ENCODE results near the gene PAPOLB. TPM values are rescaled to one million over a fixed set of nuclear protein-coding genes. Genes with fewer than 3 reads are reported as not detected.

The PAPOLB gene
- total and polyA plus RNA-seq, 2 of the 8 experiments (the other 6 are each of a cell fraction or from before 2014, with no cell fraction given) = 0.02 to 0.15 TPM

DNA sequence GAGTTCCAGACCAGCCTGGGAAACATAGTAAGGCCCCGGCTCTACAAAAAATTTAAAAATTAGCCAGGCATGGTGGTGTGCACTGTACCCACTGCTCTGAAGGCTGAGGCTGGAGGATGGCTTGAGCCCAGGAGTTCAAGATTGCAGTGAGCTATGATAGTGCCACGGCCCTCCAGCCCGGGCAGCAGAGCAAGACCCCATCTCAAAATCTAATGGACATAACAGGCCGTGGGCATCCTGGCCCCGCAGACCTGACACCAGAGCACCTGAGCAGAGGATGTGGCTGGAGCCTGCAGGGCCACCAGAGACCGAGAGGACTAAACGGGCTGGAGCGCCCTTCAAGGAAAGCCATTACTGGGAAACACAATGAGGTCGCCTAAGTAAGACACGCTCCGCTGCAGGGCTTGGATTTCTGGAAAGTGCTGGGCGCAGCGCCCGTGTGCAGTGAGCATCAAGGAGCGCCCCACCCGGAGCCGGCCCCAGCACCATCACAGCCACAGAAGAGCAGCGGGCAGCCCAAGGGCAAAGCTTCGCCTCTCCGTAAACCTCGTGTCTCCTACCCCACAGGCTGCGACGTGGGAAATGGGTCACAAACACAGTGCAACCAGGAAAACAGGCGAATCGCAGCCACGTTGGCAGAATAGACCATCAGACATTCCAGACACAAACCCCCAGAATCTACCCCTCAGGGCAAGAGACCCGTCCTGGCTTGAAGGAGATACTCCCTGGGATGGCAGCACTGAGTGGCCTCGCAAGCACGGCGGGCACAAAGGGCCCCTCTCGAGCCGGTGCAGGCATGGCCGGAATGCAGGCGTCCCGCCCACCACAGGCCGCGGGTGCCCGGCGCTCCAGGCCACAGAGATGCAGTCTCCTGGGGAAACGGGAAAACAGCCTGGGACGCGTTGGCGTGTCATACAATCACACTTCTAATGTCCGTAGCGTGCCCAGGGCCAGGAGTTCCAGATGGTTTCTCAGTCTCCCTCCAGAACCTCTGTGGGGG, 16.8 kb upstream of the PAPOLB start (continued):
- TF ChIP-seq CHD1 (IDR thresholded peaks at IDR 0.05; ENCODE audit: low read depth, low read length) (no peak), BACH1 (IDR thresholded peaks at IDR 0.05; ENCODE audit: low read length) (no peak), RXRA (IDR thresholded peaks at IDR 0.05; ENCODE audit: insufficient read depth, low read depth, low read length) (no peak), GABPA (IDR thresholded peaks at IDR 0.05; ENCODE audit: borderline replicate concordance, insufficient read depth, low read length) (no peak), KDM4A (IDR thresholded peaks at IDR 0.05; ENCODE audit: low read depth, low read length, severe bottlenecking) (no peak), FOSL1 (IDR thresholded peaks at IDR 0.05; ENCODE audit: insufficient read depth, low read depth, low read length) (no peak), GTF2F1 (IDR thresholded peaks at IDR 0.05; ENCODE audit: borderline replicate concordance, low read depth, low read length) (no peak), ATF3 (IDR thresholded peaks at IDR 0.05; ENCODE audit: insufficient read depth, low read depth, low read length) (no peak), RBBP5 (IDR thresholded peaks at IDR 0.05; ENCODE audit: borderline replicate concordance, low read depth, low read length) (no peak)

All from H1 (cell line).